ENCODE data around the gene CALN1.

CALN1 gene

DNA sequence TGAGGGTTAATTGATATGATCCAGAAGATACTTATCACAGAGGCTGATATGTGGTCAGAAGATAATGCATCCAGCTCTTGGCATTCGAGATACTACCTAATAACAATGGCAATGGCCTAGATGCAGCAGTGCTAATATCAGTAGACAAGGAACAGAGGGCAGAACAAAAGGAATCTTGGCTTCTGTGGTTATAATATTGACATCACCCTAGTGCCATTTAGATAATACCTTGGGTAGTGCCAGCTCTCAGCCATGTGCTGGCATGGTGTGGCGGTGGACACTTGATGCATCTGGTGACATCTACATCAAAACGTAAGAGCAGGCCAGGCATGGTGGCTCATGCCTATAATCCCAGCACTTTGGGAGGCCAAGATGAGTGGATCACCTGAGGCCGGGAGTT is 101.8 kb downstream of the CALN1 start:
- H3K36me3 ChIP-seq (ENCODE audit: control insufficient read depth, insufficient read depth, low read length), result no peaks in the 10 kb centered on the region
- TF ChIP-seq, protein P1, sequence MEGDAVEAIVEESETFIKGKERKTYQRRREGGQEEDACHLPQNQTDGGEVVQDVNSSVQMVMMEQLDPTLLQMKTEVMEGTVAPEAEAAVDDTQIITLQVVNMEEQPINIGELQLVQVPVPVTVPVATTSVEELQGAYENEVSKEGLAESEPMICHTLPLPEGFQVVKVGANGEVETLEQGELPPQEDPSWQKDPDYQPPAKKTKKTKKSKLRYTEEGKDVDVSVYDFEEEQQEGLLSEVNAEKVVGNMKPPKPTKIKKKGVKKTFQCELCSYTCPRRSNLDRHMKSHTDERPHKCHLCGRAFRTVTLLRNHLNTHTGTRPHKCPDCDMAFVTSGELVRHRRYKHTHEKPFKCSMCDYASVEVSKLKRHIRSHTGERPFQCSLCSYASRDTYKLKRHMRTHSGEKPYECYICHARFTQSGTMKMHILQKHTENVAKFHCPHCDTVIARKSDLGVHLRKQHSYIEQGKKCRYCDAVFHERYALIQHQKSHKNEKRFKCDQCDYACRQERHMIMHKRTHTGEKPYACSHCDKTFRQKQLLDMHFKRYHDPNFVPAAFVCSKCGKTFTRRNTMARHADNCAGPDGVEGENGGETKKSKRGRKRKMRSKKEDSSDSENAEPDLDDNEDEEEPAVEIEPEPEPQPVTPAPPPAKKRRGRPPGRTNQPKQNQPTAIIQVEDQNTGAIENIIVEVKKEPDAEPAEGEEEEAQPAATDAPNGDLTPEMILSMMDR (IDR thresholded peaks at IDR 0.05; ENCODE audit: insufficient read depth, low read length, poor library complexity, severe bottlenecking), result no peak
- no peak for DNase-seq (ENCODE audit: extremely low read depth, insufficient read length)
- no peaks in the 10 kb centered on the region for H3K27me3 ChIP-seq (replicated peaks; ENCODE audit: control insufficient read depth, insufficient read depth, low read length)
- no peak overlapping the region for H3K4me3 ChIP-seq (replicated peaks; ENCODE audit: low read depth, low read length)

- no peak overlapping the region for H3K4me3 ChIP-seq (replicated peaks; ENCODE audit: low read depth, low read length)
- no peaks in the 10 kb centered on the region for H3K36me3 ChIP-seq (ENCODE audit: control insufficient read depth, insufficient read depth, low read length)
- no peak for DNase-seq (ENCODE audit: extremely low read depth, insufficient read length)
- H3K27me3 ChIP-seq (replicated peaks; ENCODE audit: control insufficient read depth, insufficient read depth, low read length), result no peaks in the 10 kb centered on the region
- TF ChIP-seq, protein P1 (IDR thresholded peaks at IDR 0.05; ENCODE audit: insufficient read depth, low read length, poor library complexity, severe bottlenecking), result no peak
Observed at GRCh38 chr7:72309476-72309875, 102.7 kb downstream of the CALN1 start.

DNA sequence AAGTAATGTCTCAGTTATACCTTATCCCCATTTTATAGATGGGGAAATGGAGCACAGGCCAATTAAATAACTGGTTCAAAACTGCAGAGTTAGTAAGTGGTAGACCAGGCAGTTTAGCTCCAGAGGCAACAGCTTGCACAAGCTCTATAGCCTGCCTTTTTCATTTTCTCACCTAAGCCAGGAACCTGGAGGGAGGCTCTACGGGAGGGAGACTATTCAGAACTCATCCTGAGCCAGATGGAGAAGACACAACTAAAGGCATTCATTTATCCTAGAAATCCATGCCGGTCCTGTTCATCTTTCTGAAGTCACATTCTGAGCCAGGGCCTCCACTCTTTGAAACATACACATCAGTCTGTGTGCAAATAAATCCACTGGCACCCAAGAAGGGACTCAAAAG is 103.2 kb downstream of the CALN1 start:
- no peak for DNase-seq (ENCODE audit: extremely low read depth, insufficient read length)
- TF ChIP-seq, protein P1 (IDR thresholded peaks at IDR 0.05; ENCODE audit: insufficient read depth, low read length, poor library complexity, severe bottlenecking), result no peak
- H3K36me3 ChIP-seq (ENCODE audit: control insufficient read depth, insufficient read depth, low read length), result no peaks in the 10 kb centered on the region
- H3K4me3 ChIP-seq (replicated peaks; ENCODE audit: low read depth, low read length), result no peak overlapping the region
- H3K27me3 ChIP-seq (replicated peaks; ENCODE audit: control insufficient read depth, insufficient read depth, low read length), result no peaks in the 10 kb centered on the region

- H3K36me3 ChIP-seq (ENCODE audit: control insufficient read depth, insufficient read depth, low read length), result no peaks in the 10 kb centered on the region
- no peak overlapping the region for H3K4me3 ChIP-seq (replicated peaks; ENCODE audit: low read depth, low read length)
- DNase-seq (ENCODE audit: extremely low read depth, insufficient read length), result no peak
- no peaks in the 10 kb centered on the region for H3K27me3 ChIP-seq (replicated peaks; ENCODE audit: control insufficient read depth, insufficient read depth, low read length)
- TF ChIP-seq, protein P1 (IDR thresholded peaks at IDR 0.05; ENCODE audit: insufficient read depth, low read length, poor library complexity, severe bottlenecking), result no peak
Observed at GRCh38 chr7:72307566-72307965, 104.6 kb downstream of the CALN1 start.

GRCh38 chr7:72298912-72299311 is 113.2 kb downstream of the CALN1 start:
- Histone ChIP-seq H3K27me3 (replicated peaks; ENCODE audit: control insufficient read depth, insufficient read depth, low read length) (no peaks in the 10 kb centered on the region), H3K4me3 (replicated peaks; ENCODE audit: low read depth, low read length) (no peak overlapping the region), H3K36me3 (ENCODE audit: control insufficient read depth, insufficient read depth, low read length) (no peaks in the 10 kb centered on the region)
- no peak for DNase-seq (ENCODE audit: extremely low read depth, insufficient read length)
- TF ChIP-seq, protein P1 (IDR thresholded peaks at IDR 0.05; ENCODE audit: insufficient read depth, low read length, poor library complexity, severe bottlenecking), result no peak

DNA sequence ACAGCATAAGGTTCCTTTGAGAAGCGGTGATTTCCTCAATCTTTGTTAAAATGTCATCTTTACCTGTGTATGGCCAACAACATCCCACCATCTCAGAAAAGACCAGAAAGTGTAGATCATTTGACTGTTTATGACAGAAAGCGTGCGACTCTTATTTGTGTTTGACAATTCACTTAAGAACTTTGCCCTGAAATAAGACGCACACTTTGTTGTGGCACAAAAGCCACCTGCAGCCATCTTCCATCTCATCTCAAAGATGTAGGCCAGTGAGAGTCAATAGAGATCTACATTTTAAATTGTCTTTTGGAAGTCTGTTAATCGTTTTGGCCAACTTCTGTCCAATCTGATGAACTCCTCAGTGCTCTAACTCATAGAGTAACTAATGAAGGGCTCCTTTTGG is 114.0 kb downstream of the CALN1 start:
- H3K36me3 ChIP-seq (ENCODE audit: control insufficient read depth, insufficient read depth, low read length), result no peaks in the 10 kb centered on the region
- no peak overlapping the region for H3K4me3 ChIP-seq (replicated peaks; ENCODE audit: low read depth, low read length)
- H3K27me3 ChIP-seq (replicated peaks; ENCODE audit: control insufficient read depth, insufficient read depth, low read length), result no peaks in the 10 kb centered on the region
- no peak for DNase-seq (ENCODE audit: extremely low read depth, insufficient read length)
- TF ChIP-seq, protein P1 (IDR thresholded peaks at IDR 0.05; ENCODE audit: insufficient read depth, low read length, poor library complexity, severe bottlenecking), result no peak

All from GM06990 (cell line).